HL-60/S4 treated with phorbol 12-myristate 13-acetate at 8.2 ng/mL for 4 days and 3 days (cell line): Measurements from ENCODE around the gene RAB44.

Experiments used
- in situ Hi-C: fragments of 300-500 bp; cut with MboI; formaldehyde crosslinking; loops from 2 replicates; pipeline ENCODE4 v1.15.0; 2022; ENCODE audit warnings: low sequenced_read_pairs

RAB44 gene

GRCh38 chr6:36765190-36765589 lies 67.6 kb downstream of the RAB44 start:
- in situ Hi-C loops = loop anchor here (10.0 kb wide), 1 partner anchor 440 kb away; no protein-coding TSS in a partner anchor

GRCh38 chr6:36765594-36766398 lies 68.2 kb downstream of the RAB44 start:
- in situ Hi-C loops = loop anchor here (10.0 kb wide), 1 partner anchor 439 kb away; no protein-coding TSS in a partner anchor

DNA sequence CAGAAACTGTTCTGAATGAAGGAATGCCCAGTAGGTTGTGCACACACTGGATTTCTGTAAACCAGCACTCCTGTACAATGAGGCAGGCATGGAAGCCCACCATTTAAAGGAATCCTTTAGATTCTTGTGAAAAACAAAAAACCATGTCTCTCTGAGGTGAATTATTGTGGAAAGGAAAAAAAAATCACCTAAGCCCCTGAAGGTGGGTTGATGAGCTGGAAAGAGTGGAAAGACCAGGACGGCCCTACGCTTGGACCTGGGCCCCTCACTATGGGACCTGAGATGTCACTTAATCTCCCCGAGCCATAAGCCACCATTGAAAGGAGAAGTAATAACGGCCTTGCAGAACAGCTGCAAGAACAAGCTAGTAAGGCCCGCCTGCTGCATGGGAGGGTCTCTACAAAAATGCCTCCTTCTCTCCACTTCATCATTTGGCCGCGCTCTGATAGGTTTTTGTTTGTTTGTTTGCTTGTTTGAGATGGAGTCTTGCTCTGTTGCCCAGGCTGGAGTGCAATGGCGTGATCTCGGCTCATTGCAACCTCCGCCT lies 68.8 kb downstream of the RAB44 start:
- in situ Hi-C loops = loop anchor here (10.0 kb wide), 1 partner anchor 438 kb away; no protein-coding TSS in a partner anchor

DNA sequence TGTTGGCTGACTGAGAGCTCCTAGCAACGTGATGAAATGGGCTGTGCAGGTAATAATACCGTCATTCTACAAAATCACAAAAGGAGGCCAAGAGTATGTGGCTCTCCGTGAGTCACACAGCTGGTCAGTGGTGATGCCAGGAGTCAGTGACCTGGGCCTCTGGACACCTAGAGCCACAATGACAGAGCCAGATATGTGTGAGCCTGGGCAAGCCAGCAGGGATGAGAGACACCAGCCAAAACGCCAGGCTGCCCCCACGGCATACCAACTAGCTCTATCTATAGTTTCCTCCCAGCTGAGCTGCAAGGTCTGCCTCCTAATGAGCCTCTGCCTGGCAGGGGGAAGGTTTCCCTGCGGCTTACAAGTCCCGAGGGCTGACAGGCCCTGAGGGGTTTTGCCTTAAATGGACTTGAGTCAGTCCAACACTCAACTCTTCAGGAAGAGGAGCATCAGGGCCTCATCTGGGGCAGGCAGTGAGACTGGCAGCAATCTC lies 71.6 kb downstream of the RAB44 start:
- in situ Hi-C loops = loop anchor here (10.0 kb wide), 1 partner anchor 436 kb away; no protein-coding TSS in a partner anchor

DNA sequence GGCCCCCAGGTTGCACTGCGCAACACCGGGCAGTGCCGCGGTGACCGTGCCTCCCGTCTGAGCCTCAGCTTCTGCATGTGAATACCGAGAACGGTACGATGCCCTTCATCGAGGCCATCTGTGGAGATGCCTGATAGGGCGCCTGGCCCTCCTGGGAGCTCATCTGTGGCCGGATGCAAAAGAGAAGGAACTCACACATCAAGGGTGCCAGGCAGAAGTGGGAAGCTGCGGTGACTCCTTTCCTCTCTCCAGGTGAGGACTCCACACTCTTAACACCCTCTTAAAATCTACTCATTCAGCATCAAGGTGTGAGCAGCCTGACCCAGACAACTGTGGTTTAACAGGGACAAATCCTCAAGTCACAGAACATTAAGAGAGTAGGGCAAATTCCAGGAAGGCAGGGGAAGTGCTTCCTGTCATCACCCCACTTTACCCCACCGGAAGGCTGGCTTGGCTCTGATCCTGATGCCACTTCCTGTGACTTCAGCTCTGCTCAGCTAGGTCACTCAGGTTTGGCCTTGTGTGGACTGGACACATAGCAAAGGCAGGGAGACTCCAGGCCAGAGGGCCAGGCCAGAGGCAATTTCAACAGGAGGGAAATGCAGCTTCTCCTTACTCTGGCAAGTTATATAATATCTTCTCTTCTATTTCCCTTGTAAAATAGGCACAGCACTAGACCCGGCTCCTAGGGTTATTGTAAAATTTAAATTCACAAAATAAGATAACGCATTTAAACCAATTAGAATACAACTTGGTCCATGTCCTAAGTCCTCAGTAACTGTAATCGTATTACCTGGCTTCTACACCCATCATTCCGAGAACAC lies 72.3 kb downstream of the RAB44 start:
- in situ Hi-C loops = loop anchor here (10.0 kb wide), 2 partner anchors 235 to 435 kb away; partner anchors contain the start of gene FGD2

DNA sequence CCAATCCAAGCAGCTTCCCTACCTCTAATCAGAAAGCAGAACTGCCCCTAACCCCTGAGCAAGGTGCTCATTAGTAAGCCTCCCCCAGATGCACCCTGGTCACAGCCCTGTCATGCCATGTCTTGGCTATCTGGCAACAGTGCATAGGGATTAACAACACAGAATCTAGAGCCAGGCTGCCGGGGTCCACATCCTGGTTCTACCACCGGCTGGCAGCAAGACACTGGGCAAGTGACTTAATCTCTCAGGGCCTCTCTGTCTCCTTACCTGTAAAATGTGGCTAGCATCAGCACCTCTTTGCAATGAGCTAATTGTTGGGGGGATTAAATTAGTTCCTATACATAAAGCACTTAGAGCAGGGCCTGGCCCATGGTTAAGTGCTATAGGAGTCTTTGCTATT lies 73.5 kb downstream of the RAB44 start:
- in situ Hi-C loops = loop anchor here (10.0 kb wide), 1 partner anchor 234 kb away; the partner anchor contains the start of gene FGD2

DNA sequence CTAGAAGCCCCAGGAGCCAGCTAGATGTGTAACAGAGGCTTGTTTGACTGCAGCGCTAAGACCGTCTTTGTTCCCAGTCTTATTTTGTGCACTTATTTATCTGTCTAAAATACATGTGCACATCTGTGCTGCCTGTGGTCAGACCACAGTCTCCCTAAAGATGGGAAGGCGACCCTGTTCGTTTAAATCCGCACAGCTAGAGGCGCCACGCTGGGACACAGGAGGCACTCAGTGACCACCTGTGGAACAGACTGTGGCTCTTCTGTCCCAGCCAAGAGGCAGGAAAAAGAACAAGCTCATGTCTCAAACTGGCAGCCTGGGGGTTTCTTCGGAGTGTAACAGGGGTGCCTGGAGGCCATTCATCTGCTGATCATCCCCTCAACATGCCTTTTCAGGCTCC lies 74.8 kb downstream of the RAB44 start:
- in situ Hi-C loops = loop anchor here (10.0 kb wide), 1 partner anchor 232 kb away; the partner anchor contains the start of gene FGD2

GRCh38 chr6:36774331-36774730 lies 76.7 kb downstream of the RAB44 start:
- in situ Hi-C loops = loop anchor here (10.0 kb wide), 1 partner anchor 230 kb away; the partner anchor contains the start of gene FGD2

DNA sequence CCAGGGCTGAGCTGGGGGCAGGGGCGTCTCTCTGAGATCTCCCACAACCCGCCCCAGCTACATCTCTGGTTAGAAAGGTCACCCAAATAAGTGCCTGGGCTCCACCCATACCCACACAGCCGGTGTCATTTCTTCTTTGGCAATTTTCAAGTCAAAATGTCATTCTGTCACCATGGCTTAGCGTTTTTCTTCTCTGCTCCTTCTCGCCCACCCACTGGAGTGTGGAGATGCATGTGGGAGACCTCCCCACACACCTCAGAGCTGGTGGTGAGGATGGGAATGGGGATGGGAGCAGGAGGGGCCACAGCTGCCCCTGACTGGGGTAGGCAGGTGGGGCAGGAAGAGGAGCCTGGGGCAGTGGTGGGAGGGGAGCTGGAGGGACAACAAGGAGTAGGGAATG lies 78.5 kb downstream of the RAB44 start:
- in situ Hi-C loops = loop anchor here (10.0 kb wide), 1 partner anchor 229 kb away; the partner anchor contains the start of gene FGD2

- in situ Hi-C loops = loop anchor here (10.0 kb wide), 1 partner anchor 227 kb away; the partner anchor contains the start of gene FGD2
These were observed 80.2 kb downstream of the RAB44 start for GRCh38 chr6:36777801-36778200.

DNA sequence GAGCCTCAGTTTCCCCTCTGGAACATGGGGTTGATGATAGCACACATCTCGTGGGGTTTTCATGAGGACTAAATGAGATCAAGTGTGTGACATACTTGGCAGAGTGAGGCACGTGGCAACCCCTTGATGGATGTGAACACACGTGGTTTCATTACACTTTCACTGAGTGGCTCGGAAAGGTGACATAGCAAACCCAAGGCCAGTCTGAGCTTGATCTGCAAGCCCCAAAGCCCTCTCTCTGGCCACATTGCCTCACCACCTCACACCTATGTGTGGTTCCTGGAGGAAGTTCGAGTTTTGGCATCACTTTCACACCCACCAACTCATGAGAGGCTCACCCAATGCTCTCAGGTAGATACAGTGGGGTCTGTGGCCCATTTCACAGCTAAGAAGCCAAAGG lies 81.6 kb downstream of the RAB44 start:
- in situ Hi-C loops = loop anchor here (10.0 kb wide), 1 partner anchor 226 kb away; the partner anchor contains the start of gene FGD2

DNA sequence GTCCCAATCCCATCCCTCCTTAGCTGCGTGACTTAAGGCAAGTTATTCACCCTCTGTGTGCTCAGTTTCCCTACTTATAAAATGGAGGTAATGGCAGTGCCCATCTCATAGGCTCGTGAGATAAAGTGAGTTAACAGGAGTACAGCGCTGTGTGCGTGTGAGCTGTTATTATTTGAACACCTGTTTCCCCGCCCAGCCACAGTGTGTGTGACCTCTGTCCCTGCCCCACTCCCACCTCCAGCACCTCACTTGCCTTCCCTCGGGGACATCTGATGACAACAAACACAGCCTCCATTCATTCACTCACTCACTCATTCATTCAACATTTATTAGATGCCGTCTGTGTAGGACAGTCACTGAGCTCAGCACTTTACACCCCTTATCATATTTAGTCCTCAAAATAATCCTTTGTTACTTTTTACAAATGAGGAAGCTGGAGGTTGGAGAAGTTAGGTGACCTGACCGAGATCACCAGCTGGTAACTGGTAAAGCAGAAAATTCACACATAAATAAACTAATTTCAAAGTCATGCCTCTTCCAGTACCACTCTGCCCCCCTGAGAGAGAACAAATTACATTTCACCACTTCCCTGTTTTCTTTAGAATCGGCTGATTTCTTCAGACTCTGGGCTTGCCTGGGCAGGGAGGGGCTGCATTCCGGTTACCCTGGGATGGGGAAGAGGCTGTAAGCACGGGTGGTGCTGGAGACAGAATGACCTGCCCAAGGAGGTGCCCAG lies 83.0 kb downstream of the RAB44 start:
- in situ Hi-C loops = no loop called here

DNA sequence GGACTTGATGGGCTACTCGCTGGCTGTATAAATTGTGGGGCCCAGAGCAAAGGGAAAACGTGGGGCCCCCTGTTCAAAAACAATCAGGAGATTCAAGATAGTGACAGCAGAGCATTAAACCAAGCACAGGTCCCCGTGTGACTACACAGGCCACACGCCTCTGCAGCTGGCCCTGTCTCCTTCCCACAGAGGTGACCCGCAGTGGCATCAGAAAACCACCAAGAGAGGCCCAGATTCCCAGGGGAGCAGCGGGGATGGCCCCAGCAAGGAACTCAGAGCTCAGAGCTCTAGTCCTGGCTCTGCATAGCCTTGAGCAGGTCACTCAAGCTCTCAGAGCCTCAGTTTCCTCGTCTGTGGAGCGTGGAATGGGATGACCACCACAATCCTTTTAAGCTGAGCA lies 84.0 kb downstream of the RAB44 start:
- in situ Hi-C loops = no loop called here
